ENCODE data around the gene ZNF524. TPM values are rescaled to one million over a fixed set of nuclear protein-coding genes. Genes with fewer than 3 reads are reported as not detected.

The ZNF524 gene
- total RNA-seq, 1 experiment from 2014 or later: 5.5 TPM

DNA sequence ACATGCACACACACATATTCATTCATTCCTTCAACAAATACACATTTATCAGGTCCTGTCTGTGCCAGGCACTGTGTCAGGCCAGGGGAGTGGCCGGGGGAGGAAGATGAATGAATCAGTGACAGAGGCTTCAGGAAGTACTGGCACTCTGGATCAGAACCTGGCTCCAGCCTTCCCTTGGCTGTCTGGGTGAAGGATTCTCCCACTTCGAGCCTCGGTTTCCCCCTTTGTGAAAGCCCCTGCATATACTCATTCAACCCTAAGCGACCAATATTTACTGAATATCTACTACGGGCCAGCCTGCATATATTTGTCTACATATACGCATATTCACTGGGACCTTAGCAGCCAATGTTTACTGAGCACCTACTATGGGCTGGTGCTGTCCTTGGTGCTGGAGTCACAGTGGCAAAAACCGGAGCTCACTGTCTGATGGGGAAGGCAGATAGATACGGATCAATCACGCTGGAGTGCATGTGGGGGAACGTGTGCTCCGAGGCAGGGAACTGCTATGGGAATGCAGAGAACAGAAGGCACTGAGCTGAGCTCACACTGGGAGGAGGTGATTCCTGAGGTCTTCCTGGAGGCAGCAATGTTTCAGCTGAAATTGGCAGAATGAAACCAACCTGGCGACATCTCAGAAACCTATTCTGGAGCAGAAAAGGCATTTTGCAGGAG is 18.8 kb upstream of the ZNF524 start (continued):
- TF ChIP-seq MXD4 (CRISPR knock-in tag; IDR thresholded peaks at IDR 0.05; ENCODE audit: borderline replicate concordance) (no peak), ZNF121 (CRISPR knock-in tag; IDR thresholded peaks at IDR 0.05) (no peak), ZNF532 (CRISPR knock-in tag; IDR thresholded peaks at IDR 0.05; ENCODE audit: borderline replicate concordance) (no peak), CREM (CRISPR knock-in tag; IDR thresholded peaks at IDR 0.05) (peak; percentile 48; the same call in 1 of the 2 replicates), ZBTB21 (CRISPR knock-in tag; IDR thresholded peaks at IDR 0.05; ENCODE audit: borderline replicate concordance) (no peak), ETV6 (CRISPR knock-in tag; IDR thresholded peaks at IDR 0.05) (peak; percentile 69; the same call in 1 of the 2 replicates), SMAD3 (CRISPR knock-in tag; IDR thresholded peaks at IDR 0.05; ENCODE audit: borderline replicate concordance) (peak; percentile 39; the same call in 1 of the 2 replicates), RORB (CRISPR knock-in tag; IDR thresholded peaks at IDR 0.05) (no peak), MYBL2 (CRISPR knock-in tag; IDR thresholded peaks at IDR 0.05) (no peak), TEAD1 (CRISPR knock-in tag; IDR thresholded peaks at IDR 0.05) (peak; percentile 46; the same call in 1 of the 2 replicates), KAT7 (CRISPR knock-in tag; IDR thresholded peaks at IDR 0.05; ENCODE audit: borderline replicate concordance) (peak; percentile 47; the same call in 1 of the 2 replicates), GABPB1 (CRISPR knock-in tag; IDR thresholded peaks at IDR 0.05) (peak; percentile 6; the same call in 1 of the 2 replicates), EMX1 (CRISPR knock-in tag; IDR thresholded peaks at IDR 0.05) (no peak), ZNF232 (CRISPR knock-in tag; IDR thresholded peaks at IDR 0.05) (peak; percentile 67; the same call in 1 of the 2 replicates), JUN (CRISPR knock-in tag; IDR thresholded peaks at IDR 0.05) (no peak), FOXK1 (CRISPR knock-in tag; IDR thresholded peaks at IDR 0.05) (peak; percentile 81), NFYB (CRISPR knock-in tag; conservative IDR thresholded peaks at IDR 0.05; ENCODE audit: low read depth) (no peak)
- TF ChIP-seq, protein P1, sequence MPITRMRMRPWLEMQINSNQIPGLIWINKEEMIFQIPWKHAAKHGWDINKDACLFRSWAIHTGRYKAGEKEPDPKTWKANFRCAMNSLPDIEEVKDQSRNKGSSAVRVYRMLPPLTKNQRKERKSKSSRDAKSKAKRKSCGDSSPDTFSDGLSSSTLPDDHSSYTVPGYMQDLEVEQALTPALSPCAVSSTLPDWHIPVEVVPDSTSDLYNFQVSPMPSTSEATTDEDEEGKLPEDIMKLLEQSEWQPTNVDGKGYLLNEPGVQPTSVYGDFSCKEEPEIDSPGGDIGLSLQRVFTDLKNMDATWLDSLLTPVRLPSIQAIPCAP (CRISPR knock-in tag; IDR thresholded peaks at IDR 0.05): peak; percentile 45; the same call in 1 of the 2 replicates
- TF ChIP-seq, protein P2, sequence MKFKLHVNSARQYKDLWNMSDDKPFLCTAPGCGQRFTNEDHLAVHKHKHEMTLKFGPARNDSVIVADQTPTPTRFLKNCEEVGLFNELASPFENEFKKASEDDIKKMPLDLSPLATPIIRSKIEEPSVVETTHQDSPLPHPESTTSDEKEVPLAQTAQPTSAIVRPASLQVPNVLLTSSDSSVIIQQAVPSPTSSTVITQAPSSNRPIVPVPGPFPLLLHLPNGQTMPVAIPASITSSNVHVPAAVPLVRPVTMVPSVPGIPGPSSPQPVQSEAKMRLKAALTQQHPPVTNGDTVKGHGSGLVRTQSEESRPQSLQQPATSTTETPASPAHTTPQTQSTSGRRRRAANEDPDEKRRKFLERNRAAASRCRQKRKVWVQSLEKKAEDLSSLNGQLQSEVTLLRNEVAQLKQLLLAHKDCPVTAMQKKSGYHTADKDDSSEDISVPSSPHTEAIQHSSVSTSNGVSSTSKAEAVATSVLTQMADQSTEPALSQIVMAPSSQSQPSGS (CRISPR knock-in tag; IDR thresholded peaks at IDR 0.05; ENCODE audit: borderline replicate concordance, low read depth): no peak
- TF ChIP-seq, protein P3, sequence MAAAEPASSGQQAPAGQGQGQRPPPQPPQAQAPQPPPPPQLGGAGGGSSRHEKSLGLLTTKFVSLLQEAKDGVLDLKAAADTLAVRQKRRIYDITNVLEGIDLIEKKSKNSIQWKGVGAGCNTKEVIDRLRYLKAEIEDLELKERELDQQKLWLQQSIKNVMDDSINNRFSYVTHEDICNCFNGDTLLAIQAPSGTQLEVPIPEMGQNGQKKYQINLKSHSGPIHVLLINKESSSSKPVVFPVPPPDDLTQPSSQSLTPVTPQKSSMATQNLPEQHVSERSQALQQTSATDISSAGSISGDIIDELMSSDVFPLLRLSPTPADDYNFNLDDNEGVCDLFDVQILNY (CRISPR knock-in tag; IDR thresholded peaks at IDR 0.05): no peak; the same call in 1 of the 2 replicates

DNA sequence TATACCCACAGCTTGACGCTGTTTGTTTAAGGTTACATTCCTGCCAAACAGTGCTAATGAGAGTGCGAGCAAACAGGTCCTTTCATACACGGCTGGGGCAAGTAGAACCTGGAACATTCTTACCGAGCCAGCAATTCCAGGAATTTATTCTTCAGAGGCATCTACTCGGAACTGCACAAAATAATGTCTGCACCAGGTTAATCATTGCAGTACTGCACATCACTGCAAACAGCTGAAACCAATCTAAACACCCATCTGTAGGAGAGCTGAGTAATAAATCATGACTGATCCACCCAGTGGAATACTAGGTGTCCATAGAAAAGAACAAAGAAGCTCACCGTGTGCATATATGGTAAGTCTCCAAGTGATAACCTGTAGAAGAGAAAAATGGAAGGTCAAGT is 18.3 kb upstream of the ZNF524 start:
- no peaks in the 10 kb centered on the region for H3K9me3 Mint-ChIP-seq
- ChIA-PET CTCF (interaction anchor here (0.5 to 2.0 kb wide), 4 partner anchors 24 to 436 kb away, joined by 5 to 20 read pairs (median 9); partner anchors contain the start of gene ZNF865), POLR2A (interaction anchor here (1.1 to 1.2 kb wide), 2 partner anchors 17 to 43 kb away, joined by 3 to 7 read pairs; partner anchors contain the start of genes FIZ1 and ZNF784)
- TF ChIP-seq, protein P4, sequence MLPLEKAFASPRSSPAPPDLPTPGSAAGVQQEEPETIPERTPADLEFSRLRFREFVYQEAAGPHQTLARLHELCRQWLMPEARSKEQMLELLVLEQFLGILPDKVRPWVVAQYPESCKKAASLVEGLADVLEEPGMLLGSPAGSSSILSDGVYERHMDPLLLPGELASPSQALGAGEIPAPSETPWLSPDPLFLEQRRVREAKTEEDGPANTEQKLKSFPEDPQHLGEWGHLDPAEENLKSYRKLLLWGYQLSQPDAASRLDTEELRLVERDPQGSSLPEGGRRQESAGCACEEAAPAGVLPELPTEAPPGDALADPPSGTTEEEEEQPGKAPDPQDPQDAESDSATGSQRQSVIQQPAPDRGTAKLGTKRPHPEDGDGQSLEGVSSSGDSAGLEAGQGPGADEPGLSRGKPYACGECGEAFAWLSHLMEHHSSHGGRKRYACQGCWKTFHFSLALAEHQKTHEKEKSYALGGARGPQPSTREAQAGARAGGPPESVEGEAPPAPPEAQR (CRISPR knock-in tag; IDR thresholded peaks at IDR 0.05): no peak
- TF ChIP-seq ATF6 (CRISPR knock-in tag; IDR thresholded peaks at IDR 0.05): no peak
- no peak for TF ChIP-seq HMGA2 (CRISPR knock-in tag; IDR thresholded peaks at IDR 0.05)
- no peak for TF ChIP-seq ZNF219 (CRISPR knock-in tag; IDR thresholded peaks at IDR 0.05; ENCODE audit: borderline replicate concordance)
- TF ChIP-seq NR2C2 (CRISPR knock-in tag; IDR thresholded peaks at IDR 0.05): no peak
- no peak for TF ChIP-seq IRF2 (CRISPR knock-in tag; IDR thresholded peaks at IDR 0.05; ENCODE audit: borderline replicate concordance, low read depth)

More for the DNA sequence above, 18.3 kb upstream of the ZNF524 start:
- Mint-ChIP-seq H3K27me3 (ENCODE audit: low read depth) (peaks cover 24% of the 10 kb centered on the region), H3K4me3 (no peak overlapping the region), H3K36me3 (peaks cover 7% of the 10 kb centered on the region), H3K4me1 (peaks cover 16% of the 10 kb centered on the region), H3K27ac (no peak overlapping the region)
- ATAC-seq (no peak), DNase-seq (ENCODE audit: low spot score) (no peak)

Measured in WTC11 (cell line).